ENCODE results near the gene YDJC.

The YDJC gene

DNA sequence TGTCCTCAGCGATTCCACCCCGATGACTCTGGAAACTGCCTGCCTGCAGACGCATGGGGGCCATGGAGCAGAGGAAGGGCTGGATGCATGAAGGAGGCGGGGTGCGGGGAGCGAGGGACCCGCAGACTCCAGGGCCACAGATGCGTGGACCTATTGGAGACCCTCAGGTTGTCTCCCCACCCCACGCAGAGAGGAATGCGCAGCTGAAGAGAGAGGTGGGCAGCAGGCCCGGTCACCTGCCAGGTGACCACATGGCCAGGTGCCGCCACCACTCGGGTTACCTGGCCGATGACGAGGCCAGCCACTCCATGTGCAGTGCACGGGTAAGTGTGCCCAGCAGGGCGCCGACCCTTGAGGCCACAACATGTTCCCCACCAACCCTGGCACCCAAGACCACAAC lies 3.1 kb upstream of the YDJC start:
- peaks cover 10% of the 10 kb centered on the region for H3K79me1 ChIP-seq (replicated peaks; ENCODE audit: low read length, poor library complexity, severe bottlenecking)
- H3K27ac ChIP-seq (ENCODE audit: low read length, poor library complexity, severe bottlenecking): no peak overlapping the region
- no peak overlapping the region for H3K18ac ChIP-seq (ENCODE audit: low read depth in 1 of 2, low read length in 2 of 2)
- peaks cover 0 to 4% of the 10 kb centered on the region in 2 experiments for H3K27me3 ChIP-seq (ENCODE audit: control insufficient read depth in 1 of 2, insufficient read depth in 1 of 2, low read length in 2 of 2)
- DNase-seq: no peak
- H2BK120ac ChIP-seq (ENCODE audit: low read depth, low read length): no peak overlapping the region
- H3K4me3 ChIP-seq (ENCODE audit: insufficient read depth in 1 of 2, low read depth in 1 of 2, low read length in 2 of 2): no peak overlapping the region
- no peak overlapping the region for H2BK12ac ChIP-seq (ENCODE audit: low read length in 2 of 2)
- H3K4ac ChIP-seq (ENCODE audit: low read depth in 1 of 2, low read length in 2 of 2): no peak overlapping the region
- no peaks in the 10 kb centered on the region for H3K9me3 ChIP-seq (ENCODE audit: control insufficient read depth, low read length)
- no peak overlapping the region for H2AK5ac ChIP-seq (ENCODE audit: low read length, severe bottlenecking)
- no peak overlapping the region for H2AFZ ChIP-seq (ENCODE audit: low read depth, low read length)
- H4K91ac ChIP-seq (ENCODE audit: low read length): no peak overlapping the region
- H2BK15ac ChIP-seq (ENCODE audit: low read depth, poor library complexity, severe bottlenecking): no peak overlapping the region
- H3K4me1 ChIP-seq (ENCODE audit: control insufficient read depth, insufficient read depth, low read depth, low read length): peaks cover 12% of the 10 kb centered on the region
- H3K14ac ChIP-seq (ENCODE audit: low read length in 2 of 2): no peak overlapping the region
- peaks cover 0 to 11% of the 10 kb centered on the region in 2 experiments for H3K36me3 ChIP-seq (ENCODE audit: control insufficient read depth in 1 of 2, insufficient read depth in 2 of 2, low read depth in 1 of 2, low read length in 2 of 2)
- WGBS: 96% methylated on average over 18 of the region's 18 CpGs
- H4K8ac ChIP-seq (ENCODE audit: low read length): no peak overlapping the region
- no peak overlapping the region for H3K9ac ChIP-seq (ENCODE audit: low read length)
- no peak overlapping the region for H2BK5ac ChIP-seq (ENCODE audit: low read depth, low read length, poor library complexity, severe bottlenecking)
- H3K23ac ChIP-seq (ENCODE audit: low read length in 2 of 2): no peak overlapping the region
- no peak overlapping the region for H3K4me2 ChIP-seq (ENCODE audit: low read length, poor library complexity, severe bottlenecking)

DNA sequence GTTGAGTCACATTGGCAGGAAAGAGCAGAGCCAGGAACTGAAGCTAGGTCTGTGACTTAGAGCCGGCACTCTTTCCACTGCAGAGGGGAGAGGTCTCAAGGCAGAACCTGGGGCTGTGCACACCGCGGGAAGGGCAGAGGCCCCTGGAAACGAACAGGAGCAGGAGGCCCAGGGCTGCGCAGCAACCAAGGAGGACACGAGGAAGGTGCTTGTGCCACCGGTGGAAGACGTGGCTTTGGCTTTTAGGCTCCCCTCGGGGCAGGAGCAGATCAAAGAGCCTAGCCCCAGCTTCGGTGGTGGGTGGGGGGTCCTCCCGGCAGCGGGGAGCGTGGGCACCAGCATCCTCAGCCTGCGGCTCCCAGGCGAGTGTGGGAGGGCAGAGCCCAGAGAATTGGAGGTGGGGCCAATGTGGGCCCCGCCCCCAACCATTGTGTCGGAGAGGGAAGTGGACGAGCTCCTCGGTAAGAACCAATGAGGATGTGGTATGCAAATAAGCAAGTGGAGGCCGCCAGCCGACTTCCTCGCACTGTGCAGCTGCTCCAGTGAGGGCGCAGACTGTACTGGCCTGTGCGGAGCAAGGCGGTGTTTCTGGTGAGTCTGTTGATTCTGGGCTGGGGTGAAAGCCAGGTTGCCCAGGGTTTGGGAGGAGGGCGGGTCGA lies 2.5 kb upstream of the YDJC start, which contains the start of gene CCDC116:
TSS of gene CCDC116 (plus strand) at position 524 of the 659 bp plus-strand sequence. CDS start 422 bp downstream, outside the sequence.
- H2BK12ac ChIP-seq (ENCODE audit: low read length in 2 of 2): no peak within 1 kb of the TSS
- no peak within 1 kb of the TSS for H3K14ac ChIP-seq (ENCODE audit: low read length in 2 of 2)
- no peak within 1 kb of the TSS for H2AFZ ChIP-seq (ENCODE audit: low read depth, low read length)
- H3K9me3 ChIP-seq (ENCODE audit: control insufficient read depth, low read length): no peaks in the 10 kb centered on the region
- H3K4me3 ChIP-seq (ENCODE audit: insufficient read depth in 1 of 2, low read depth in 1 of 2, low read length in 2 of 2): no peak within 1 kb of the TSS
- peaks cover 0 to 14% of the 10 kb centered on the region in 2 experiments for H3K36me3 ChIP-seq (ENCODE audit: control insufficient read depth in 1 of 2, insufficient read depth in 2 of 2, low read depth in 1 of 2, low read length in 2 of 2)
- H3K79me1 ChIP-seq (replicated peaks; ENCODE audit: low read length, poor library complexity, severe bottlenecking): peaks cover 11% of the 10 kb centered on the region
- DNase-seq: no peak
- H3K4ac ChIP-seq (ENCODE audit: low read depth in 1 of 2, low read length in 2 of 2): no peak within 1 kb of the TSS
- 88% methylated on average over 27 of the region's 27 CpGs for WGBS
- no peak within 1 kb of the TSS for H2BK120ac ChIP-seq (ENCODE audit: low read depth, low read length)
- H3K27ac ChIP-seq (ENCODE audit: low read length, poor library complexity, severe bottlenecking): no peak within 1 kb of the TSS
- H3K23ac ChIP-seq (ENCODE audit: low read length in 2 of 2): no peak within 1 kb of the TSS
- no peak within 1 kb of the TSS for H3K18ac ChIP-seq (ENCODE audit: low read depth in 1 of 2, low read length in 2 of 2)
- H2BK15ac ChIP-seq (ENCODE audit: low read depth, poor library complexity, severe bottlenecking): no peak within 1 kb of the TSS
- no peak within 1 kb of the TSS for H4K8ac ChIP-seq (ENCODE audit: low read length)
- peaks cover 0 to 4% of the 10 kb centered on the region in 2 experiments for H3K27me3 ChIP-seq (ENCODE audit: control insufficient read depth in 1 of 2, insufficient read depth in 1 of 2, low read length in 2 of 2)
- H2AK5ac ChIP-seq (ENCODE audit: low read length, severe bottlenecking): no peak within 1 kb of the TSS
- no peak within 1 kb of the TSS for H3K4me2 ChIP-seq (ENCODE audit: low read length, poor library complexity, severe bottlenecking)
- no peak within 1 kb of the TSS for H3K9ac ChIP-seq (ENCODE audit: low read length)
- H3K4me1 ChIP-seq (ENCODE audit: control insufficient read depth, insufficient read depth, low read depth, low read length): peaks cover 12% of the 10 kb centered on the region
- no peak within 1 kb of the TSS for H4K91ac ChIP-seq (ENCODE audit: low read length)
- H2BK5ac ChIP-seq (ENCODE audit: low read depth, low read length, poor library complexity, severe bottlenecking): no peak within 1 kb of the TSS

DNA sequence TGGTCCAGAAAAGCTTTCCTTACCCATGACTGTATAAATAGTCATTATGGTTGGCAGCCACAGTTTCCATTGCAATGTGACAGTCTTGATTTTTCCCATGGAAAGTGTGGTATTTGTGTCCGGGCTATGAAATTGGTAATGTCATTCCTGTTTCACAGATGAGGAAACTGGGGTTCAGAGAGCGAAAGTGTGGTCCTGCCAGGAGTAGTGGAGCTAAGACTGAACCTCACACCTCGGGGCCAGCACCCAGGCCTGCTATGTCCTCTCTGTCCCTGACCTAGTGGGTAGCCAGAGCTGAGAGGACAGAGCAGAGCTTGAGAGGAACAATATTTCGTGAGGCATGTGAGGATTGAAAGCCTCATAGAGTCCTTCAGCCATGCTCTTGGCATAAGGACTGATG lies 1.2 kb upstream of the YDJC start:
- no peak overlapping the region for H3K18ac ChIP-seq (ENCODE audit: low read depth in 1 of 2, low read length in 2 of 2)

DNA sequence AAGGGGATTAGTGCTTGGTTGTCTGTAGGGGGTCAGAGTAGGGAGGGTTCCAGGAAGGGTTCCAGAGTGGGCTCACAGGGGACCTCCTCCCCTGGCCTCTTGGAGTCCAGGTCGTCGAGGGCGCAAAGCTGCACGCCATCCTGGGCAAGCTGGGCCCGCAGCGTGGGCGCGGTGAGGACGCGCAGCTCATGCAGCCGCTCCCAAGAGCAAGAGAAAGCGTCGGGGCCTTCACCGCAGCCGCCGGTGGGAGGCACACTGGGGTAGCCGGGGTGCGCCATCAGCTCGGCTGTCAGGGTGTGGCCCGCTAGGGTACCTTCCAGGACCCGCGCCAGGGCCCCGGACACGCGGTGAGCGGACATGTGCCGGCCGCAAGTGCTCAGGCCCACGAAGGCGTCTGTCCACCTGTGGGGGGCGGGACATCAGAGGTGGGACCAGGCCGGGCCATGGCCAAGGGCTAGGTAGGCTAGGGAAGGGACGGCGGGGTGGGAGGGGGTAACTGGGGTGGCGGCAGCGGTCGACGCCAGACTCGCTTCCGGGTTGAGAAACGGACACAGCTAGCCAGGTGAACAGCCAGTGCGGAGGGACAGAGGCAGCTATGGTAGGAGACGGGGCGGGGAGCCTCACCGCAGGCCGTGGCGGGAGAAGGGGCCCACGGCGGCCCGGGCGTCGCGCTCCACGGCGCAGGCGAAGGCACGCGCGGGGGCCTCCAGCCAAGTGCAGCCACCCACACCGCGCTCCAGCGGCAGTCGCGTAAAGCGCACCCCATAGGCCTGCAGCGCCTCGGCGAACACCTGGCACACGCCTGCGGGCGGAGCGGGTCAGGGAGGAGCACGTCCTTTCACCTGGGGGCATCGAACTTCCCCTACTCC lies 1.2 kb downstream of the YDJC start:
- Histone ChIP-seq H3K4ac (ENCODE audit: low read depth in 1 of 2, low read length in 2 of 2) (peak overlapping the region; percentile 5 to 54), H3K4me3 (ENCODE audit: insufficient read depth in 1 of 2, low read depth in 1 of 2, low read length in 2 of 2) (peak overlapping the region; percentile 94 to 95), H3K36me3 (ENCODE audit: control insufficient read depth in 1 of 2, insufficient read depth in 2 of 2, low read depth in 1 of 2, low read length in 2 of 2) (peaks cover 5 to 47% of the 10 kb centered on the region in 2 experiments), H3K23ac (ENCODE audit: low read length in 2 of 2) (no peak overlapping the region), H2AFZ (ENCODE audit: low read depth, low read length) (no peak overlapping the region), H3K4me1 (ENCODE audit: control insufficient read depth, insufficient read depth, low read depth, low read length) (peaks cover 22% of the 10 kb centered on the region), H3K27ac (ENCODE audit: low read length, poor library complexity, severe bottlenecking) (no peak overlapping the region), H4K8ac (ENCODE audit: low read length) (peak overlapping the region; percentile 70), H2AK5ac (ENCODE audit: low read length, severe bottlenecking) (peak overlapping the region; percentile 3), H2BK120ac (ENCODE audit: low read depth, low read length) (no peak overlapping the region), H4K91ac (ENCODE audit: low read length) (peak overlapping the region; percentile 75), H3K14ac (ENCODE audit: low read length in 2 of 2) (peak overlapping the region in 1 of 2 experiments; percentile 29), H2BK15ac (ENCODE audit: low read depth, poor library complexity, severe bottlenecking) (no peak overlapping the region), H3K4me2 (ENCODE audit: low read length, poor library complexity, severe bottlenecking) (peak overlapping the region; percentile 67), H3K27me3 (ENCODE audit: control insufficient read depth in 1 of 2, insufficient read depth in 1 of 2, low read length in 2 of 2) (no peaks in the 10 kb centered on the region), H3K18ac (ENCODE audit: low read depth in 1 of 2, low read length in 2 of 2) (peak overlapping the region in 1 of 2 experiments; percentile 32), H3K79me1 (replicated peaks; ENCODE audit: low read length, poor library complexity, severe bottlenecking) (peaks cover 28% of the 10 kb centered on the region), H3K9ac (ENCODE audit: low read length) (peak overlapping the region; percentile 94), H3K9me3 (ENCODE audit: control insufficient read depth, low read length) (no peaks in the 10 kb centered on the region), H2BK12ac (ENCODE audit: low read length in 2 of 2) (peak overlapping the region in 1 of 2 experiments; percentile 52), H2BK5ac (ENCODE audit: low read depth, low read length, poor library complexity, severe bottlenecking) (no peak overlapping the region)
- DNase-seq: no peak
- WGBS: 94% methylated on average over 62 of the region's 74 CpGs

More for the DNA sequence above, 1.2 kb upstream of the YDJC start:
- Histone ChIP-seq H2BK120ac (ENCODE audit: low read depth, low read length) (no peak overlapping the region), H2AK5ac (ENCODE audit: low read length, severe bottlenecking) (no peak overlapping the region), H3K4ac (ENCODE audit: low read depth in 1 of 2, low read length in 2 of 2) (no peak overlapping the region), H3K9me3 (ENCODE audit: control insufficient read depth, low read length) (no peaks in the 10 kb centered on the region), H4K91ac (ENCODE audit: low read length) (no peak overlapping the region), H3K14ac (ENCODE audit: low read length in 2 of 2) (no peak overlapping the region), H3K36me3 (ENCODE audit: control insufficient read depth in 1 of 2, insufficient read depth in 2 of 2, low read depth in 1 of 2, low read length in 2 of 2) (peaks cover 0 to 28% of the 10 kb centered on the region in 2 experiments), H3K4me2 (ENCODE audit: low read length, poor library complexity, severe bottlenecking) (no peak overlapping the region), H3K4me3 (ENCODE audit: insufficient read depth in 1 of 2, low read depth in 1 of 2, low read length in 2 of 2) (no peak overlapping the region), H3K27me3 (ENCODE audit: control insufficient read depth in 1 of 2, insufficient read depth in 1 of 2, low read length in 2 of 2) (peaks cover 0 to 3% of the 10 kb centered on the region in 2 experiments), H3K27ac (ENCODE audit: low read length, poor library complexity, severe bottlenecking) (no peak overlapping the region), H2BK12ac (ENCODE audit: low read length in 2 of 2) (no peak overlapping the region), H2BK5ac (ENCODE audit: low read depth, low read length, poor library complexity, severe bottlenecking) (no peak overlapping the region), H2BK15ac (ENCODE audit: low read depth, poor library complexity, severe bottlenecking) (no peak overlapping the region), H3K9ac (ENCODE audit: low read length) (no peak overlapping the region), H3K79me1 (replicated peaks; ENCODE audit: low read length, poor library complexity, severe bottlenecking) (peaks cover 18% of the 10 kb centered on the region), H4K8ac (ENCODE audit: low read length) (no peak overlapping the region), H2AFZ (ENCODE audit: low read depth, low read length) (no peak overlapping the region), H3K4me1 (ENCODE audit: control insufficient read depth, insufficient read depth, low read depth, low read length) (peaks cover 19% of the 10 kb centered on the region), H3K23ac (ENCODE audit: low read length in 2 of 2) (no peak overlapping the region)
- no peak for DNase-seq
- 86% methylated on average over 4 of the region's 4 CpGs for WGBS

Measured in mesenchymal stem cell (in vitro differentiated cells and primary cell).